Stimulated activated CD8-positive, alpha-beta memory T cell treated with anti-CD3 and anti-CD28 coated beads, Interleukin-4, amount 100 ng/mL, for 4 hours (primary cell): Measurements from ENCODE around the gene THOC3.
"Not testable (repeated sequence)": the region's sequence is repeated elsewhere in the genome, so short reads cannot be mapped to it uniquely, and the experiment has no call there.

Source experiments
- DNase-seq, 2 donors: peaks; one replicate each; pipeline ENCODE4 v3.0.0-alpha.2; 2020; ENCODE audit warnings: low read depth in 2 of 2, low spot score in 1 of 2

Gene THOC3

DNA sequence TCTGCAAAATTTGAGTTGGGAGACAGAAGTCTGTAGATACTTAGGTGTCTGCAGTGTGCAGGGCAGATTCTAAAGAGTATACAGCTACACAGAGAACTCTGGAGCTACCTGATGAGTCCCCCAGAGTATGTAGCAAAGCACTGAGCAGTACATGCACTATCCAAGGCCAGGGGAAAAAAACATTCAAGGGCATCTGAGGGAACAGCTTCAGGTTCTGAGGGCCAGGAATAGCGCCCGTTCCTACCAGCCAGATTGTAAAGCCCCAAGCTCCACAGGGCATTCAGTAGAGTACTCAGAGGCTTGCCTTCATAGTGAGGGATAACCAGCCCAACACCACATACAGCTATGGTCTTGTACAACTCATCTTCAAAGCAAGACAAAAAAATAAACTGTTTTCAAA, 27.5 kb downstream of the THOC3 start:
- not testable (repeated sequence) for DNase-seq

DNA sequence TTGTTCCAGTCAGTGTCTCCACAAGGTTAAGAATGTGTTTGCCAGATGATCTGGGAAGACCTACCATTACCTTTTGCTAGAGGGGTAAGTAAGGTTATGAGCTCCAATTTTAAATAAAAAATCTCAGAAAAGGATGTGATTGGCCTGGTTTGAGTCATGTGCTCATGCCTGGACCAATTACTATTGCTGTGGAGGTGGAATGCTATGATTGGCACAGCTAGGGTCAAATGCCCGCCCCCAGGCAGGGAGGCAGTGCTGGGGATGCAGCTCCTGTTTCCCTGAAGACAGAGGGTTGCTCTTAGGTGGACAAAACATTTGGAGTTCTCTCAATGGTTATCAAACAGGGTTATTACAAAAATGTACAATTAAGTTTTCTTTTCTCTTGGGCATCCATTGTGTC, 29.6 kb downstream of the THOC3 start:
- DNase-seq: not testable (repeated sequence)

DNA sequence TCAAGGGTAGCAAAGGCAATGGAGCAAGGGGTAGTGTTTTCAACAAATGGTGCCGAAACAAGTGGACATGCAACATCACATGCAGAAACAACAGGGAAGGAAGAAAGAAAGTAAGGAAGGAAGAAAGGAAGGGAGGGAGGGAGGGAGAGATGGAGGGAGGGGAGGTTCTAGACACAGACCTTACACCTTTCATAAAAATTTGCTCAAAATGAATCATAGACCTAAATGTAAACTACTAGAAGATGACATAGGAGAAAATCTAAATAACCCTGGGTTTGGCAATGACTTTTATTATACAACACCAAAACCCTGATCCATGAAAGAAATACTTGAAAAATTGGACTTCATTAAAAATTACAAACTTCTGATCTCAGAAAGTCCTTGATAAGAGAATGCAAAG, 39.4 kb downstream of the THOC3 start:
- not testable (repeated sequence) for DNase-seq

DNA sequence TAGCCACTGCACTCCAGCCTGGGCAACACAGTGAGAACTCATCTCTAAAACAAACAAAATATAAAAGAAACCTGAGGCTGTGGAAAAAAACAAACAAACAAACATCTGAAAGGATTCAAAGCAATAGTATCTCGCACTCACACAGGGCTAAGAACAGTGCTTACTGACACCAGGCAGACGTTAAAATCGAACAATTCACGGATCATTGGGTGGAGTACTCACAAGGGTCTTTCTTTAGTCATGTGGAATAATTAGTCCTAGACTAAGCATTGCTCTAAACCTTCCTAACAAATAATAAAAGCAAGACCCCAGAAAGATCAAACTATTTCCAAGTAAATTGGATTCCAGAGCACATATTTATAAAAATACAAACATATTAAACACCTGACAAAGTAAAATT, 43.0 kb downstream of the THOC3 start:
- DNase-seq: not testable (repeated sequence)

DNA sequence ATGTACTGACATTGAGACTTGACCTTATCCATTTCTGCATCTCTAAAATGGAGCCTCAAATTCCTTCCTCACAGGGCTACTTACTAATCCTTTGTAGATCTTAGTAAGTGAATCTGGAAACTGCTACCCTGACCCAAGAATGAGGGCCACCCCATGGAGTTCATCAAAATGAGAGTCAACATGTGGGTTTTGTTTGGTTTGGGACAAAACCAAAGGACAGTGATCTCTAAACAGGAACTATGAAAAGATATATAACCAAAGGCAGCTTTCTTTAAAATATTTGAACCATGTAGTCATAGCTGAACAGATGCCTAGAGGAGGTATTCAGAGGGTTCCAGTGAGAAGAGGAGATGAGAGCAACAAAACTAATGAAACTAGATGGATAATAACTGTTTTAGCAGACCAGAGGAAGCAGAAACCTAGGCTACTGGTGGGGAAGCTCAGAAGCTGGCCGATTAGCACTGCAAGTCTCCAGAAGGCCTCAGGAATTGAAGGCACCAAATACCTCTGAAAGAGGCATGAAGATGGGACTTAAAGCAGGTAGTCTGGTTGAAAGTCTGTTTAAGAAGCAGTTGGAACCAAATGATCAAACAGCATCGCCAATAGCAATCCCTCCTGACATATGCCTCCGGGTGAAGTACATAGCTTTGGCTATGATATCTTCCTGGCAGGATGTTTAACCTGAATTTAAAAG, 45.8 kb downstream of the THOC3 start:
- no peak for DNase-seq

DNA sequence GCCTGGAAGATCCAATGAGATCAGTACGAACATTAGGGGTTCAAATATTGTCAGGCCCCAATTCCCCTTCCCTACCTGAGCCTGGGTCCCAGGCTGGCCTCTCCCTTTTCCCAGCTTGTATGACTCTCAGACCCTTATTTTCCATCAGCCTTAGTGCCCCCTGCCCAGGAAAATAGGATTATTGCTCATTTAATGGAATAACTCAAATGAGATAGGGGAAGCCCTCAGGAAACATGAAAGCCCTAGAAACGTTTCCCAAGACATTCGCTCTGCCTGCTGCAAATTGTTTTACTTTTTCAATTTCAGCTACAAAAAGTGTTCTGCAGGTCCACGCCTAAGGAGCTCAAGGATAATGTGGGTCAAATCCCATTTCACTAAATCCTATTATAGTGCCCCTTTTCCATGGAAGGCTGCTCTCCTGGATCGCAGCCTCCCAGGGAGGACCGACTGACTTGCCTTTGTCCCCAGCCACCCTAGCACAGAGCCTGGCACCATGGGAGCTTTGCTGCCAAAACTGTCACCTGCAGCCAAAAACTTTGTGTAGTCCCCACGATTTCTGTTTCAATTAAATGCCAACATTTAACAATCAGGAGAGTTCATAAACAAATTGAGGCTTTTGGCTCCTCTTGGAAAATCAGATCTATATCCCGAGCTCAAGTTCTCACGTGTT, 46.9 kb downstream of the THOC3 start:
- DNase-seq: no peak

DNA sequence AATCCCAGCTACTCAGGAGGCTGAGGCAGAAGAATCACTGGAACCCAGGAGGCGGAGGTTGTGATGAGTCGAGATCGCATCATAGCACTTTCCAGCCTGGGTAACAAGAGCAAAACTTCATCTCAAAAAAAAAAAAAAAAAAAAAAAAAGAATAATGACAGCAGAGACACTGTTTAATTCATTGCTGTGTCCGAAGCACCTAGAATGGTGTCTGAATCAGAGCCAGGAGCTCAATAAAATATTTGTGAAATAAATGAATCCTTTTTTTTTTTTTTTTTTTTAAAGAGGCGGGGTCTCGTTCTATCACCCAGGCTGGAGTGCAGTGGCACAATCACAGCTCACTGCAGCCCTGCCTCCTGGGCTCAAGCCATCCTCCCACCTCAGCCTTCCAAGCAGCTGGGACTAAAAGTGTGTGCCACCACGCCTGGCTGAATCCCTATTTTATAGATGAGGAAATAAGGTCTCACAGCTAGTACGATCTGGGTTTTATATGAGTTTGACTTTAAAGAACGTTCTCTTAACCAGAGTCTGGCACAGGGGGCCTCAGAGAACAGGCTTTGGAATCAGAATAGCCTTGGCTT, 47.8 kb downstream of the THOC3 start:
- DNase-seq: no peak

DNA sequence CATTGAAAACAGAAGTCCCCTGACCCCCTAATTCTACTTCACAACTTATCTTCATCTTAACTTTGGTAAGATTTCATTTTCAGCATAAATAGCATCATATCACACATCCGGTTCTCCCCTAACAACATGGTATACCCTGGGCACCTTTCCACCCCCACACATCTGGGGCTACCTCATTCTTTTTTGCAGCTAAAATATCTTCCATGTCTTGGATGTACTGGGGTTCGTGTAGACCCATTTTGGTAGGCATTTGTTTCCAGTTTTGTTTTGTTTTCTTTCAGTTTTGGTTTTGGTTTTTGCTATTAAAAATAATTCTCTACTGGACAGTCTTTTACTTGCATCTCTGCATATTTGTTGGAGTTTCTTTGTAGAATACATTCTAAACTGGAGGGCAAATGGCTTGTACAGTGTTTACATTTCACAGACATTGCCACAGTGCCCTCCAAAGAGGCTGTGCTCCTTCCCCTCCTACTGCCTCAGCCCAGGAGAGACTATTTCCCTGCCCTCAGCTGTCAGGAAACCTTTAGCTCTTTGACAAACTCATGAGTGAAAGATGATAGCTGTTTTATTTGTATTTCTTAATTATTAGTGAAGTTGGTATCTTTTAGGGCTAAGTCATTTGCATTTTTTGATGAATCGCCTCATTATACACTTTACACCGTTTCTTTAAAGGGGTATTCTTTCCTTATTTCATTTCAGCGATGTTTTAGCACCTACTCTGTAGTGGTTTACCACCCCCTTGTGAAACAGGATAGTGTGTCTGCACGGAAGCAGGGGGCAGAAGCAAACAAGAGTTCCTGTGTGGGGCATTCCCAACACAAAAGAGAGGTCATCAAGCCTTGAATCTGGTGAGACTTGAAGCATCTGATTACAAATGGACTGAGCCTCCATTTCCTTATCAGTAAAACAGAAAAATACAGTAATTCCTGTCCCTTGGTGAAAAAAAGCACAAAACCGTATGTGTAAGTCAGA, 52.8 kb downstream of the THOC3 start:
- DNase-seq: not testable (repeated sequence)

DNA sequence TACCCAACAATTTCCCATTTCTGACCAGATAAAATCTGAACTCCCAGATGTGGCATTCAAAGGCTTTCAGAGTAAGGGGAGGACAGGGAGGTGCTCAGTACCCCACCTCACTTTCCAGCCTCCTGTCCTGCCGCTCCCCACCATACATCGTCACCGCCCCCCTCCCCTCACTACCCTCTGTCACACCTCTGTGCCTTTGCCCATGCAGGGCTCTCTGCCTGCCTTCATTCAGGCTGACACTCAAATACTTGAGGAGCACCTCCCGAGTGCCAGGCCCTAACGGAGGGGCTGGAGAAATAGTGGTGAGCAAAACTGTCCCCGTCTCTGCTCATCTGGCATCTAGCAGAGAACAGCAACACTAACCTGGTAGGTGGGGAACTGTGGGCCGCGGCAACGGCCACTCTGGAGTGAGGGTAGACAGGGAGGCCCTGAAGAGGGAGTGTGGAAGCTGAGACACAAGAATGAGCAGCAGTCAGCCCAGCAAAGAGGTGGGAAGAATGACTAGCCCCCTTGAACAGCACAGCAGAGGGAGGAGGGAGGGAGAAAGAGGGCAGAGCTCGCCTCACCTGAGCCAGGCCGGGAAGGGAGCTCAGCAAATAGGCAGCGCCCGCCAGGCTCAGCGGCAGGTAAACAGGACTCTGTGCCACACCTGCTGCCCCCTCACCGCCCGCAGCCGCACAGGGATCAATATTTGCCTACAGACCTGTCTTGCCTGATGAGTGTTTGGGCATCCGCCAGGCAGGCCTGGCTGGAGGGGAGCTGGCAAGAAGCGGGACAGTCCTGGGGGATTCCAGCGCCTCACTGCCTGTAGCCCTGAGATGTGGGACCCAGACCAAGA, 54.1 kb downstream of the THOC3 start:
- DNase-seq: not testable (repeated sequence)

DNA sequence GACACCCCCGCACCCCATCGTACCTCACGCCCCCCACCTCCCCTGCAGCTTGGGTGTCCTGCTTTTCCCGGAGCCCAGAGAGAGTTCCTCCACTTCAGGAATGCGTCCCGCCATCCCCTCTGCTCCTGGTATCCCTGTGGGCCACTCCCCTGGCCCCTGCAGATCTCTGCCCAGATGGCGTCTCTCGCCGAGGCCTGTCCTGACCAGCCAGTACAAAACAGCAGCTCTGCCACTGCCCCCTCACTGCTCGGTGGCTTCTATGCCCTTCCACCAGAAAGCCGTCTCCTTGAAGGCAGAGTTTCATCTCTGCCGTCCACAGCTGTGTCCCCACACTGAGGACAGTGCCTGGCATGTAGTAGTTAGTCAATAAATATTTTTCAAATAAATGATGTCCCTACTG, 58.0 kb downstream of the THOC3 start:
- DNase-seq: not testable (repeated sequence)
